ENCODE measurements around the gene CACNA1H.
"Not testable (repeated sequence)": the region's sequence is repeated elsewhere in the genome, so short reads cannot be mapped to it uniquely, and the experiment has no call there.

Gene CACNA1H

DNA sequence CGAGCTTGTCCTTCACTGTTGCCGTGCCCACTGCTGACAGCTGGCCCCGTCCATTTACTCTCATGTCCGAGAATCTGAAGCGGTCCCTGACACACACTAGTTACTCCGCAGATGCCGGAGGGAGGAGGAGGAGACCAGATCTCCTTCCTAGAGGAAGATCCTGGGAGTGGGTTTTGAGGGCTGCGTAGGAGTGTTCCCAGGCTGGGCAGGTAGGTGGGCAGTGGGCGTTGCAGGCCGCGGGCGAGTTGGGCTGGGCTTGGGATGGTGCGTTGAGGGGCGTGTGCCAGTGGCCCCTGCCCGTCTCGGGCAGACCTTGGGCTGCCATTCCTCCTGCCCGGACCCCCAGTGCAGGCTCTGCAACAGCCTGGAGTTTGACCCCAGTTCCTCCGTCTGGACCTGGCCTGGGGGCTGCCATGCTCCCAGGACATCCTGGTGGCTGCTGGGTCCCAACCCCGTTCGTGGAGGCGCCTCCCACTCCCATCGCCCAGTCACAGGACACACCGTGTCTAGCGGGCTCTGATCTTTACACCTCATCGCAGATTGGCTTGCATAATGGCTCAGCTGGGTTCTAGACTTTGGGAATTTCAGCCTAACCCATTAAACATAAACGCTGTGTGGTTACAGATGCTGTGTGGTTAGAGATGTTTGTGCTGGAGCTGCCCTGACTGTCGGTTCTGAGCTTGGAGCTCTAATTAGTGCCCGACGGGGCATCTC lies 22.8 kb downstream of the CACNA1H start:
- no peak for DNase-seq (ENCODE audit: low read depth)

GRCh38 chr16:1176280-1176897 lies 23.5 kb downstream of the CACNA1H start:
- no peak for DNase-seq (ENCODE audit: low read depth)

DNA sequence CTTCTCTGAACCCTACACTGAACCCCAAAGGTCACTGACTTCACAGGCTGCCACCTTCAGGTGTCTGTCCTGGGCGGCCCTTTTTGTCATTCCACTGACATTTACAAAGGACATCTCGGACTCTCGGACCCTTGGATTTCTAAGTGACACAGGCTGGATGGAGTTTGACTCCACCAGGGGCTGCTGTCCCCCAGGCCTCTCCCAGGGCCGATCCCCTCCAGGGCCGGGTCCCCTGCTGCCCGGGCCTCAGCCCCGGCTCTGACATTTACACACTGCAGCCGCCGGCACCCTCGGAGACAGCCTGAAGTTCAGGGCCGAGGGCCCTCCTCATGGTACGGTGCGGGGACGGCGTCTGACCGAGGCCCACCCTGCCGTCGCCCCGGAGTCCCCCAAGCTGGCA lies 24.1 kb downstream of the CACNA1H start:
- DNase-seq (ENCODE audit: low read depth) = no peak

- DNase-seq (ENCODE audit: low read depth) = no peak
These were observed 24.8 kb downstream of the CACNA1H start for GRCh38 chr16:1177750-1178149.

DNA sequence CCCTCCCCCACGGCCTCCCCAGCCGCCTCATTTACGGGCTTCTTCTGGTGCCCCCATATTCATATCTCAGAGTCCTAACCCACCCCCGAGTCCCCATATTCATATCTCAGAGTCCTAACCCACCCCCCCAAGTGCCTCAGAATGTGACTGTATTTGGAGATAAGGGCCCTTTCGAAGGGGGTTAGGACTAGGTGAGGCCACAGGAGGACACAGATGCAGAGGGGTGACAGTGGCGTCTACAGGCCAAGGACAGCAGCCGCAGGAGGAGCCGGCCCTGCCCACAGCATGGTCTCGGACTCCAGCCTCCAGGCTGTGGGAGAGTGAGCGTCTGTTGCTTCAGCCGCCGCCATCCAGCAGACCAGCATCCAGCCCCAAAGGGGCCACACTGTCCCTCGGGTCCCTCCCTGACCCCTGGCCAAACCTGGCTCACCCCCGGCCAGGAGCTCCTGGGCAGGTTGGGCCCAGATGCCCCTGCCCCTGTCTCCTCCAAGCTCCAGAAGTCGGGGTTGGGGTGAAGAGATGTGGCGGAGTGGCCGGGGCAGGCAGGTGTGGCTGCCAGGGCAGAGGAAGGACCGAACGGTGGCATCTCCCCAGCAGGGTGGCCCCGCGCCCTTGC lies 25.5 kb downstream of the CACNA1H start:
- no peak for DNase-seq (ENCODE audit: low read depth)

DNA sequence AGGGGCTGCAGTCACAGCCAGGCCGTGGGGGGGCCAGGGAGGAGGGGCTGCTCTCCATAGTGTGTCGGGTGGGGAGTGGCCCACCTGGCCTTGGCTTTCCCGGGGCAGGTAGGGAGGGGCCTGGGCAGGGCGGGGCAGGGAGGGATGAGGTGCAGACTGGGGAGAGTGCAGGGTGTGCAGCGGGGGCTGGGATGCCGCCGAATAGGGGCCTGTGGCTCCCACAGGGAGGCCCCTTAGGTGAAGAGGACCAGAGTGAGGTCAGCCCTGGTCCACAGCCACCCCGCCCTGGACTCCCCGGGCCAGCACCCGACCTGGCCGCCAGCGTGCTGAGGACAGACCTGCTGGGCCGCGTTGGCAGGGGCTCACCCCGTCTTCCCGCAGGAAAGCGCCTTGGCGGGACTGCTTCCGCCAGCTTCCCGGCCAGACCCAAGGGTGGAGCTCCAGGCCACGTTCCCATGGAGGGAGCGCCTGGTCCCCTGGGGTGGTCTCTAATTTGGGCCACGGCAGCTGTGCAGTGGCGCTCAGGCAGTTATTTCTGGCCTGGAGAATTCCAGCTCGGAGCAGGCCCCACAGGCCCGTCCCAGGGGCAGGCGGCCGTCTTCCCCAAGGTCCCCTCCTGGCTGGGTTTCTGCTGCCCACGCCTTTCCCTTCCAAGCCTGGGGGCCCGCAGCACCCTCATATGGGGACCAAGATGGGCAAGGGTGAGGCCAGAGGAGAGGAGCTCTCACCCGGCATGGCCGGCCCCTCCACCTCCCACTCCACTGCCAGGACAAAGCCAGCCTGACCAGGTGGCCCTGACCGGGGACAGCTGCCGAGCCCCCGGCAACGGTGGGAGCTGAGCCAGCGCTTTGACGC lies 27.9 kb downstream of the CACNA1H start:
- DNase-seq (ENCODE audit: low read depth) = no peak

DNA sequence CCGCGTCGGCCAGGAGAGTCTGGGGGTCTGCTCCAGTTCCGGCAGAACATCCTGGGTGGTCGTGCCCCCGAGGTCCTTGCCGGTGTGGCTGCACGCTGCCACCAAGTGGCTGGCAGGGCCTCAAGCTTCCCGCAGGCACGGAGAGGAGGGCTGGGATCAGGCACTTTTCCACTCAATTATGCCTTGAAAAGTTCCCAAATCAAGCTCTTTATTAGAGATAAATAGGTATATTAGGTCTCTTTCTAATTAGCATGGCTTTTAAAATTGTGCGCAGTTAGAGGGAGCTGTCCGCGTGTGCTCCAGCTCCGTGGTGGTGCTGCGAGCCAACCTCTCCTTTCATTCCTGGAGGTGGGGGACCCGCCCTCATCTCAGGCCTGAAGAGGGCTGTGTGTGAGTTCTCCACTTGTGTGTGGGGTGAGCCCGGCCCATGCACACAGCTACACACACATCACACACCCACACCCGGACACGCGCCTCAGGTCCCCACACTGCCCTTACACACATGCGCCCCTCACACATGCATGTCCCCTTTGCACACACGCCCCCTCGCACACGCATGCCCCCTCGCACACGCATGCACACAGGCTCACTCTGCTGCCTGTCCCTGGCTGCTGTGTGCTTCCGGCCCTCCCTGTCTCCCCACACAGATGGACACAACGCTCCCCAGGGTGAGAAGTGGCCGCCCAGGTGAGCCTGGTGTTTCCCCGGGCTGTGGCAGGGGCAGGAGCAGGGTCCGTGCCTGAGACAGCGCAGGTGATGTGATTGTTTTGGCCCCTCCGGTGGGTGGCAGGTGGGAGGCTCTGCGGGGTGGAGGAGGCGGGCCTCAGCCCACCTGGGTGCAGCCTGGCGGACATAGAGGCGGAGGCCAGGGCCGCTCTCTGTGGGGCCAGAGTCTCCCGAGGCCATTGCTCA lies 28.8 kb downstream of the CACNA1H start:
- DNase-seq (ENCODE audit: low read depth) = no peak

- DNase-seq (ENCODE audit: low read depth) = no peak
These were observed 29.4 kb downstream of the CACNA1H start for GRCh38 chr16:1182316-1182671.

DNA sequence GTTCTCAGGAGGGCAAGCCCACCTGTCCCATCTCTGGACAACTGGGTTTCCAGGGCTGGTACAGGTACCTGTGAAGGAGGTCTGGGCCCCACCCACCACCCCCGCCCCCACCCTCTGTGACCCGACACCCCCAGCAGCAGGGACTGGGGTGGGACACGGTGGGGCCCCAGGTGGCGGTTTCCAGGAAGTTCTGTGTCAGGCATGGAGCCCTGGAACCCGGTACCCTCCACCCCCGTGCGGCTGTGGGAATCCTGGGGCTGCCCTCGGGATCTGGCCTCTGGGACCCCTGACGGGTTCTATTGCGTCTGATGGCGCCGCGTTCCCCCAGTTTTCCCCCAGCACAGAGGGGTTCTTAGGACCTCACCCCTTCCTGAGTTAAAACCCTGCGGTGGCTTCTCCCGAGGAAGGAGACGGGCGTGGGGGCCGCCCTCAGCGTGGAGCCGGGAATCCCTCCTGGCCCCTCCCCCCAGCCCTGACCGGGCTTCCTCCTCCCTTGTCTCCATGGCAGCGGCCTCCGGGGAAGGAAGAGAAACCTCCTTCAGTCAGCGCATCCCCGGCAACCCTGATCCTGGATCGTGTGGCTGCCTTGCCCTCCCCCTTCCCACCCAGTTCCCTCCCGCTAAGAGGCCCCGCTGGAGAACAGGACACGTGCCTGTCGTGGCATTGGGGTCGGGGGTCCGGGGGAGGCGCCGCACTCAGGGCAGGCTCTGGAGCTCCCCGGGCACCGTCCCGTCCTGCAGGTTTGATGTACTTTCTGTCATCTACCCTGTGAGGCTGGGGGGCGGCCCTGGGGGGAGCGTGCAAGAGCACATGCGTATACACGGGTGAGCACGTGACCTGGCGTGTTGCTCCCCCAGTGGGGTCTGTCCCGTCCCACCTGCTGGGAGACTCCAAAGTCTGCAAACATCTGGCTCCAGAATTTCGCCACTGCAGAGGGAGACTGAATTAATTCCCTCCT lies 30.3 kb downstream of the CACNA1H start:
- DNase-seq (ENCODE audit: low read depth) = no peak

DNA sequence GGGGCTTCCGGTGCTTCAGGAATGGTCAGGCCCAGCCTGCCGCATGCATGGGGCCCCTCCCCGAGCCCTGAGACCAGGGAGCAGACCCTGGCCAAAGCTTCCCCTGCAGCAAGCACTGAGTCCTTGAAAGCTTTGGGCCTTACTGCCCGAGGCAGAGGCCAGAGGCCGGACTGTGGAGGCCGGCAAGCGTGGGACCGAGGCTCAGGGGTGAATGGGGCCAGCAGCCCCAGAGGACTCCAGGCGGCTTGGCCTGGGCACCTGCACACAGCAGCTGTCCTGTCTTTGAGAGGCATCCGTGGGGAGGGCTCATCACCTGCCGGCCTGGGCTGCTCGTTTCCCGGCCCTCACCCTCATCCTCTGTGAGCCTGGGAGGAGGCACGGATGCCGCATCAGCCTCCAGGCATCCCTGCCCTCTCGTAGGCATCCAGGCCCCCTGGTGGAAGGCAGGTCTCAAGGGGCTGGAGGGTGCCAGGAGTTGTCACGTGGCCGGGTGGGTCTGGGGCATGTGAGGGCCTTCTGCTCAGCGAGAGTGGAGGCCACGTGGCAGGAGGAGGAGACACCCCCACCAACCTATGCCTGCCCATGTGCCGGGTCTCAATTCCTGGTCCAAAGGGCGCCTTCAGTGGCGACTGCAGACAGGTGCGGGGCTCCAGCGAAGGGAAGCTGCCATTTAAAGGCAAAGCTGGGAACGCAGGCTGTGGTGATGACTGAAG lies 31.4 kb downstream of the CACNA1H start:
- DNase-seq (ENCODE audit: low read depth) = no peak

GRCh38 chr16:1184980-1185379 lies 32.1 kb downstream of the CACNA1H start:
- no peak for DNase-seq (ENCODE audit: low read depth)

- not testable (repeated sequence) for DNase-seq (ENCODE audit: low read depth)
These were observed 32.7 kb downstream of the CACNA1H start for GRCh38 chr16:1185460-1186207.

GRCh38 chr16:1188432-1189189 lies 35.7 kb downstream of the CACNA1H start:
- DNase-seq (ENCODE audit: low read depth) = peak; percentile 12

DNA sequence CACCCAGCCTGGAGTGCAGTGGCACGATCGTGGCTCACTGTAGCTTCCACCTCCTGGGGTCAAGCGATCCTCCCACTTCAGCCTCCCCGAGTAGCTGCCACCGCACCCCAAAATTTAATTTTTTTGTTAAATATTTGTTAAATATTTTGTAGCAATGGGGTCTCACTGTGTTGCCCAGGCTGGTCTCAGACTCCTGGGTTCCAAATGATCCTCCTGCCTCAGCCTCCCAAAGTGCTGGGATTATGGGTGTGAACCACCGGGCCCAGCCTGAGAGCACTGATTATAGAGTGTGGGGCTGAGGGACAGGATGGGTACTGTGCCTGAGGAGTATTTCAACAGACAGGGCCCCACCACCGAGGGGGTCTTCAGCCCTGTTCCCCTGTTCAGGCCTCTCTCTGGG lies 36.5 kb downstream of the CACNA1H start:
- DNase-seq (ENCODE audit: low read depth) = no peak

GRCh38 chr16:1190789-1191188 lies 37.9 kb downstream of the CACNA1H start:
- DNase-seq (ENCODE audit: low read depth) = not testable (repeated sequence)

GRCh38 chr16:1192384-1193073 lies 39.6 kb downstream of the CACNA1H start:
- DNase-seq (ENCODE audit: low read depth) = no peak

DNA sequence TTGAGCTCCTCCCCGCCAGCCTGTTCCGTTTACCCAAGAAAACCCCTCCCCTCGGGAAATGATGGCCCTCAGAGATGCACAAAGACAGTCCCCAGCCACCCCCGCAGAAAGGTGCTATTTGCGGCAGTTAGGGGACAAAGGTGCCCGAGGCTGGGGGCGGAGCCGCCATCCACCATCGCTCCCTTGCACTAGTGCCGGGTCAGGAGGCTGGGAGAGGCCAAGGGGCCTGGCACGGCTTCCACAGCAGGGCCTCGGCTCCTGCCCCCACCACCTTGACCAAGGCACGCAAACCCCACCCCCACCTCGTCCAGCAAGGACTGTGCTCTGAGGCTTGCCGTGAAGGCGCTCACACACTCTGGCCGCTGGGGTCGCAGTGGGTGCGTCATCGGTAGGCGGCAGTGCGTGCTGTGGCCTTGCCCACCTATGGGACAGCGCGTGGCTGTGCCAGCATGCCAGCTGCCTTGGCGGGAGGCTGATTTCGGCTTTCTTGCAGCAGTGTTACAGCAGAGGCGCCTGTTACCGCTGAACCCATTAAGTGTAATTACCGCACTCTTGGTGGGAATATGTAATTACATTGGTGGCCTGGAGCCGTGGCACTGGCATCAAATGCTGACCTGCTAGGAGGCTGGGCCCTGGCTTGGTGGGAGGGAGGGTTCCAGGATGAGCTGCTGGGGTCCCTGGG lies 40.4 kb downstream of the CACNA1H start:
- DNase-seq (ENCODE audit: low read depth) = no peak

Measured in stimulated activated CD8-positive, alpha-beta memory T cell treated with anti-CD3 and anti-CD28 coated beads, Interleukin-12 subunit alpha, Interleukin-12 subunit beta, amount 100 ng/mL, for 1 hour (primary cell).